Central memory CD8-positive, alpha-beta T cell (primary cell): ENCODE results near the gene TPCN2.
"Not testable (repeated sequence)": the region's sequence is repeated elsewhere in the genome, so short reads cannot be mapped to it uniquely, and the experiment has no call there.

Source experiments
- ATAC-seq: fragments of 150-1000 bp; cut with Tn5 transposase; replicated peaks from 2 replicates; pipeline ENCODE4 v1.10.0; 2022; ENCODE audit warnings: mild to moderate bottlenecking, moderate FRiP score, moderate number of reproducible peaks; ENCODE audit not compliant: poor library complexity, severe bottlenecking; ENCODE audit errors: extremely low read depth
- DNase-seq, 2 donors: peaks; one replicate each; pipeline ENCODE4 v3.0.0; 2021; ENCODE audit warnings: low spot score in 2 of 2
- H3K27ac Mint-ChIP-seq: one replicate; pipeline ENCODE4 v1.8.0; 2022; ENCODE audit warnings: low read depth, mild to moderate bottlenecking, moderate library complexity, mixed read lengths
- H3K27me3 Mint-ChIP-seq: one replicate; pipeline ENCODE4 v1.8.0; 2022; ENCODE audit warnings: mixed read lengths
- H3K36me3 Mint-ChIP-seq: one replicate; pipeline ENCODE4 v1.8.0; 2022; ENCODE audit warnings: mild to moderate bottlenecking, moderate library complexity, mixed read lengths; ENCODE audit not compliant: insufficient read depth
- H3K4me1 Mint-ChIP-seq: one replicate; pipeline ENCODE4 v1.8.0; 2022; ENCODE audit warnings: mixed read lengths
- H3K4me3 Mint-ChIP-seq: one replicate; pipeline ENCODE4 v1.8.0; 2022; ENCODE audit warnings: mild to moderate bottlenecking, moderate library complexity, mixed read lengths
- H3K9me3 Mint-ChIP-seq: one replicate; pipeline ENCODE4 v1.8.0; 2022; ENCODE audit warnings: mixed read lengths

Gene TPCN2

DNA sequence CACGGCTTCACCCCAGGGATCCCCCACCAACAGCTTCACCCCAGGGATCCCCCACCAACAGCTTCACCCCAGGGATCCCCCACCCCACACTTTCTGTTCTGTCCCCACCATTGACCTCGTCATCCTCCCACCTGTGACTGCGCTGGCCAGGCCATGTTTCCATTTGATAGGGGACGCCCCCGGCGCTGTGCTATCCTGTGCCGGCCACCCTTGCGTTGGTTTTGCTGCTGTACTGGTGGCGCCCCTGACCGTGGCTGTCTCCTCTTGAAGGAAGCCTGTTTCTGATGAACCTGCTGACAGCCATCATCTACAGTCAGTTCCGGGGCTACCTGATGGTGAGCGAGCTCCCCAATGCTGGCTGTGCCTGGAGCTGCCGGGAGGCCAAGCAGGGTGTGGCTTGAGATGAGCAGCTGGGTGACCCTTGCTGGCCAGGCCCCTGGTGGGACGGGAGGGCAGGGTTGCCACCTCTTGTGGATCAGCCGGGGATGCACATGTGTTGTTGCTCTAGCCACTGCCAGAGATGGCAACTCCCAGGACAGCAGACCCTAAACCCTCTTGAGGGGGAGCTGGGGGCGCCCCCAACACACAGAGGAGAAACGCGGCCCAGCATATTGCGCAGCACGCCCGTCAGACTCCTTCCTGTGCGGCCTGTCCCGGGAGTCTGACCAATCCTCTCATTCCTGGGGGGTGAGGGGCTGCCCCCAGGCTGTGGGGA lies 22.5 kb downstream of the TPCN2 start:
- Mint-ChIP-seq H3K4me3 (no peak overlapping the region), H3K27me3 (no peaks in the 10 kb centered on the region), H3K4me1 (no peaks in the 10 kb centered on the region), H3K27ac (peak overlapping the region; percentile 41), H3K9me3 (no peaks in the 10 kb centered on the region), H3K36me3 (no peaks in the 10 kb centered on the region)
- ATAC-seq (no peak), DNase-seq (no peak)

DNA sequence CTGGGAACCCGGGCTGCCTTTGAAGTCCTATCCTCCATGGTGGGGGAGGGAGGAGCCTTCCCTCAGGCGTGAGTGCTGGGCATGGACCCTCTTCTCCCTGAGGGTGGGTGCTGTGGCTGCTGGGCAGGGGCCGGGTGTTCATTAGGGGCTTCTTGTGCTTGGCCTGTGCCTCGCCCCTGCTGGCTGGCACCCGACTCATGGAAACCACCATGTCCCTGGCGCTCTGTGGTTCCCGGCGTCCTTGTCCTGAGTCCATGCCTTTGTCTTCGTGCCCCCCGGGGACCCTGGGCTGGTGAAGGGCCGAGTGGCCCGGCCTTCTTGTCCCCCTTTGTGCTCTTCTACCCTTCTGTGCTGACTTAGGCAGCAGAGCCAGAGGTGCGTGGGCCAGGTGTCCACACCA lies 23.2 kb downstream of the TPCN2 start:
- no peak for DNase-seq
- no peak overlapping the region for H3K27ac Mint-ChIP-seq
- no peak overlapping the region for H3K4me3 Mint-ChIP-seq
- no peaks in the 10 kb centered on the region for H3K36me3 Mint-ChIP-seq
- no peak for ATAC-seq
- H3K9me3 Mint-ChIP-seq, result no peaks in the 10 kb centered on the region
- H3K4me1 Mint-ChIP-seq, result no peaks in the 10 kb centered on the region
- no peaks in the 10 kb centered on the region for H3K27me3 Mint-ChIP-seq

DNA sequence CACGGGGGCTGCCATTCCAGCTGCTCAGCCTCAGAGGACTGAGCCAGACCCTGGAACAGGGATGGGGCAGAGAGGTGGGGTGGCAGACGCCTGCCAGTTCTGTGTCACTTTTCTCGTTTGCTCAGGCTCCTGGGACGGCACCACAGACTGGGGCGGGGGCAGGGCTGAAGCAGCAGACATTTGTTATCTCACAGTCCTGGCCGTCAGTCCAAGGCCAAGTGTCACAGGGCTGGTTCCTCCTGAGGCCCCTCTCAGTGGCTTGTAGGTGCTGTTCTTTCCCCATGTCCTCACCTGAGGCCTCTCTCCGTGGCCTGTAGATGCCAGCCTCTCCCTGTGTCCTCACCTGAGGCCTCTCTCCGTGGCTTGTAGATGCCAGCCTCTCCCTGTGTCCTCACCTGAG lies 24.7 kb downstream of the TPCN2 start:
- DNase-seq (no peak), ATAC-seq (no peak)
- Mint-ChIP-seq H3K36me3 (no peaks in the 10 kb centered on the region), H3K4me3 (no peak overlapping the region), H3K27ac (peak overlapping the region; percentile 39), H3K27me3 (no peaks in the 10 kb centered on the region), H3K9me3 (no peaks in the 10 kb centered on the region), H3K4me1 (no peaks in the 10 kb centered on the region)

DNA sequence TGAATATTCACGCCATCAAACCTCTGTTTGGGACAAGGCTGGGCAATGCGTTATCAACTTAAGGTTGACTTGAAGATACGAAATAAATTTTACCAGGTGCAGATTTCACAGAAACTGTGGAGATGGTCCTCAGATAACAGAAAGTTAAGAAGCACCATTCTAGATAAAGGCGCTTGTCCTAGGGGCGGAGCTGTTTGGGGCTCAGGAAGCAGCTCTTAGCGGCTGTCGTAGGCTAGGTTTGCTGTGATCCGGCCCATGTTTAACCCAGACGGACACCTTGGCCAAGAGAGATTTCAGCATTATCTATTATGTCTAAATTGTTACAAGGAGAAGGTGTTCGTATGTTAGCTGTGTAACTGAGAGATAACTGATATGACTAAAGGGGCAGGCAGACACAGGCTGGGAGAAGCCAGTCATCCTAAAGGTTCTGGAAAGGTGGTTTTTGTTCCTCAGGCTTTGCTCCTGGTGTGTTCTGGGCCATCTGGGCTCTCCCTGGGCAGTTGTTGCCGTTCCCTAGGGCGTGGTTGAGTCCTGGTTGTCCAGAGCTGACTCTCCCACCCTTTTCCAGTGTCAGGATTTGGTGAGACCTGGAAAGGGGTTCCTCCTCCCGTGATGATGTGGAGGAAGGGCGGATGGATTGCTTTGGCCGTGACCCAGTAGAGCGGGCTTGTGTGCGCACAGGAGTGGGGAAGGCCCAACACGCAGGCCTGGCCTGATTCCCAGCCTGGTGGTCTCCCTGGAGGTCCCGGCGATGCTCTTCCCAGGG lies 25.8 kb downstream of the TPCN2 start:
- DNase-seq (no peak), ATAC-seq (no peak)
- H3K4me1 Mint-ChIP-seq, result no peaks in the 10 kb centered on the region
- no peak overlapping the region for H3K27ac Mint-ChIP-seq
- H3K4me3 Mint-ChIP-seq, result no peak overlapping the region
- H3K27me3 Mint-ChIP-seq, result no peaks in the 10 kb centered on the region
- peaks cover 2% of the 10 kb centered on the region for H3K36me3 Mint-ChIP-seq
- H3K9me3 Mint-ChIP-seq, result no peaks in the 10 kb centered on the region

DNA sequence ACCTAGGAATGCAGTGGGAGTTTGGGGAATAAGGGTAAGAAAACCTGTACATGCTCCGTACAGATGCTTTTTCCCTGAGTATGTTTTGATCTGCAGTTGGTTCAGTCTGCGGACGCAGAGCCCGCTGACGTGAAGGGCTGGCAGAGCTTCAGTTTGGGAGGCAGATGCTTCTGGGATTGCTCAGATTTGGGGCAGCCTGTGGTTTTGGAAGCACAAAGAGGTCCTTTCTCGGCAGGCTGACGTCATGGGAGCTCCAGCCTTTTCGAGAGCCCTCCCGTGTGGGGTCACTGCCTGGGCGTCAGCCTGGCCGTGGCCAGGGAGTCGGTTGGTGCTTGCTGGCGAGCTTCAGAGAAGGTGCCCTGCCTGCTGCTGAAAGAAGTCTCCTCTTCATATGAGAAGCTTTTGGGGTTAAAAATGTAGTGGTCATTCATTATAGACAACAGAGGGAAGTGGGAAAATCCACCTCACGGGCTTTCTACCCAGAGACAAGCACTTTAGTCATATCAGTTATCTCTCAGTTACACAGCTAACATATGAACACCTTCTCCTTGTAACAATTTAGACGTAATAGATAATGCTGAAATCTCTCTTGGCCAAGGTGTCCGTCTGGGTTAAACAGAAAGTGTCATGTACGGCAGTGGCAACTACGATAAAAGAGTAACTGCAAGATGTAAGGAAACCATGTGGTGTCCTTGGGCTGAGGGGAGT lies 26.8 kb downstream of the TPCN2 start:
- peaks cover 6% of the 10 kb centered on the region for H3K4me1 Mint-ChIP-seq
- no peaks in the 10 kb centered on the region for H3K9me3 Mint-ChIP-seq
- peaks cover 2% of the 10 kb centered on the region for H3K36me3 Mint-ChIP-seq
- ATAC-seq (no peak), DNase-seq (no peak)
- no peak overlapping the region for H3K4me3 Mint-ChIP-seq
- H3K27me3 Mint-ChIP-seq, result no peaks in the 10 kb centered on the region
- H3K27ac Mint-ChIP-seq, result no peak overlapping the region

DNA sequence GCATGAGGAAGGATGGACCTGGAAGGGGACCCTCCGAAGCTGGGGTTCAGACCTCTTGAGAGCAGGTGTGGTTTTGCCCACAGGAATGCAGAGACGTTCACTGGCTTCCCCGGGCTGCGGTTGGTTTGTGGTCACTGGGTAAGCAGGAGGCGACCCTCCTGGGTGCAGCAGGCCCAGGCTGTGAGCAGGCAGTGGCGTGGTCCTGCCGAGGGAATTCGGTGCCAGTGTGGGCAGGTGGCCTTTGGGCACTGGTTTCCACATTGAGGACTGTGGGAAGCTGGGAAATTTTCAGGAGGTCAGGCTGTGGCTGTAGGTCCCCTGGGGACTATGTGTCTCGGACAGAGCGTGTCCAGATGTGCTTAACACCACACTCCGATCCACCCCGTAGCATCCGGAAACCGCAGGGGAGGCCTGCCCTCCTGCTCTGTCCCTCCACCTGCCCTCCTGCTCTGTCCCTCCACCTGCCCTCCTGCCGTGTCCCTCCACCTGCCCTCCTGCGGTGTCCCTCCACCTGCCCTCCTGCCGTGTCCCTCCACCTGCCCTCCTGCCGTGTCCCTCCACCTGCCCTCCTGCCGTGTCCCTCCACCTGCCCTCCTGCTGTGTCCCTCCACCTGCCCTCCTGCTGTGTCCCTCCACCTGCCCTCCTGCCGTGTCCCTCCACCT lies 27.5 kb downstream of the TPCN2 start:
- Mint-ChIP-seq H3K27me3 (no peaks in the 10 kb centered on the region), H3K36me3 (peaks cover 4% of the 10 kb centered on the region), H3K27ac (no peak overlapping the region), H3K9me3 (no peaks in the 10 kb centered on the region), H3K4me3 (no peak overlapping the region), H3K4me1 (peaks cover 9% of the 10 kb centered on the region)
- DNase-seq (no peak), ATAC-seq (no peak)

DNA sequence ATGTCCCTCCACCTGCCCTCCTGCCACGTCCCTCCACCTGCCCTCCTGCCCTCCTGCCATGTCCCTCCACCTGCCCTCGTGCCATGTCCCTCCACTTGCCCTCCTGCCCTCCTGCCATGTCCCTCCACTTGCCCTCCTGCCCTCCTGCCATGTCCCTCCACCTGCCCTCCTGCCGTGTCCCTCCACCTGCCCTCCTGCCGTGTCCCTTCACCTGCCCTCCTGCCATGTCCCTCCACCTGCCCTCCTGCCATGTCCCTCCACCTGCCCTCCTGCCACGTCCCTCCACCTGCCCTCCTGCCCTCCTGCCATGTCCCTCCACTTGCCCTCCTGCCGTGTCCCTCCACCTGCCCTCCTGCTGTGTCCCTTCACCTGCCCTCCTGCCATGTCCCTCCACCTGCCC lies 28.2 kb downstream of the TPCN2 start:
- H3K9me3 Mint-ChIP-seq, H3K27ac Mint-ChIP-seq, DNase-seq, ATAC-seq, H3K27me3 Mint-ChIP-seq, H3K4me1 Mint-ChIP-seq, H3K4me3 Mint-ChIP-seq, H3K36me3 Mint-ChIP-seq: not testable (repeated sequence)

DNA sequence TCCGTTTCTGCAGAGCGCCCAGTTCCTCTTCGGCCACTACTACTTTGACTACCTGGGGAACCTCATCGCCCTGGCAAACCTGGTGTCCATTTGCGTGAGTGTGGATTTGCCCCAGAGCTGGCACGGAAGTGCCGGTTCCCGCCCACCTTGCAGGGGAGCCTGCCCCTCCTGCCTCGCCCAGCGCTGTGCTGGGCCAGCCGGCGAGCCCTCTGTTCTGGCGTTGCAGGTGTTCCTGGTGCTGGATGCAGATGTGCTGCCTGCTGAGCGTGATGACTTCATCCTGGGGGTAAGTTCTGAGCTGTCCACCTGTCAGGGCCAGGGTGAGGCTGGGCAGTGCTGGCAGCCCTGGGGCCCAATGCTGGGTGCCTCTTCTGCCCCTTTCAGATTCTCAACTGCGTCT lies 29.8 kb downstream of the TPCN2 start:
- no peaks in the 10 kb centered on the region for H3K27me3 Mint-ChIP-seq
- H3K9me3 Mint-ChIP-seq, result no peaks in the 10 kb centered on the region
- ATAC-seq, result no peak
- H3K4me1 Mint-ChIP-seq, result peaks cover 9% of the 10 kb centered on the region
- peak overlapping the region; percentile 70 for H3K27ac Mint-ChIP-seq
- peaks cover 6% of the 10 kb centered on the region for H3K36me3 Mint-ChIP-seq
- no peak for DNase-seq
- H3K4me3 Mint-ChIP-seq, result no peak overlapping the region

DNA sequence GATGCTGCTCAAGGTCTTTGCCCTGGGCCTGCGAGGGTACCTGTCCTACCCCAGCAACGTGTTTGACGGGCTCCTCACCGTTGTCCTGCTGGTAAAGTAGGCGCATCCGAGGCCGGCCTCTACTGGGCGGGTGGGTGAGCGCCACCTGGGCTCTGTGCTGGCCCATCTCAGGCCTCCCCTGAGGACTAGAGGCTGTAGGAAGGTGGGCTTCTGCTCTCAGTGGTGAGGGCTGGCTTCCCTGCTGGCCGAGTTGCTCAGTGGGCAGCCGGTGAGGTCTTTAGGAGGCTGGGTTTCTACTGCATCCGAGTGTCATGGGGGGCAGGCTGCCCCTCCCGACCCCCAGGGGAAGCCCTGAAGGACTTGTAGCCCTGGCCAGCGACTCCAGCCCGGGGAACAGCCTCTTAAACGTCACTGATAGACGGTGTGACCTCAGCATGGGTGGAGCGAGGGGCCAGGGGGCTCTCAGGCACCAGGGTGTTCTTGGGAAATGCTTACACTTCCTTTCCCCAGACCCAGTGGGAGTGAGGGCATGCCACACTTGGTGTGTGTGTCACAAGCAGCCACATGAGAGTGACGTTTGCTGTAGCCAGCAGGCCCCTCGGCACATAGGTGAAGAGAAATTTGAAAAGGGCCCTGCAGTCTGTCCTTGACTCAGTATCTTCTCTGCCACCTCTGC lies 30.3 kb downstream of the TPCN2 start:
- H3K36me3 Mint-ChIP-seq, result peaks cover 8% of the 10 kb centered on the region
- ATAC-seq (no peak), DNase-seq (no peak)
- no peaks in the 10 kb centered on the region for H3K27me3 Mint-ChIP-seq
- H3K4me1 Mint-ChIP-seq, result peaks cover 9% of the 10 kb centered on the region
- H3K27ac Mint-ChIP-seq, result peak overlapping the region; percentile 70
- no peak overlapping the region for H3K4me3 Mint-ChIP-seq
- H3K9me3 Mint-ChIP-seq, result no peaks in the 10 kb centered on the region

DNA sequence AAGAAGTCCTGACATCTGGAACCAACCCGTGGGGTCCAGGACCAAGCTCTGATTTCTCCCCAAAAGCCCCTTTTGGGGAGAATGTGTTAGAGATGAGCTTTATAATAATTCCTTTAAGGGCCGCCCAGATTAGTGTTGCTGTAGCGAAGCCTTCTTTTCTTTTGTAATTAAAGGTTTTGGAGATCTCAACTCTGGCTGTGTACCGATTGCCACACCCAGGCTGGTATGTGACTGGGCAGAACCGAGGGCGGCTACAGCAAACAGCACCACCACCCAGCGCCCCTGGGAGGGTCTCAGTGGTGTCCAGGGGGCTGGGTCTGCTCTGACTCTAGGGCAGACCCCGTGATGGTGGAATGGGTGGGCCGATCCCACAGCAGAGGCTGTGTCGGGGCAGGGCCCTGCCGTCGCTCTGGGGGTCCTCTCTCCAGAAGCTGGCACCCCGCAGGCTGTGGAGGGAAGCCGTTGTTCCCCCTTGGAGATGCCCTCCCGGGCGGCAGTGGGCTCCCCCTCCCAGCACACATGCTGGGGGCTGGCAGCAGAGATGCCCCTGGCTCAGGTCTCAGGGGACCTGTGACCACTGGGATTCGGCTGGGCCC lies 31.0 kb downstream of the TPCN2 start:
- H3K27me3 Mint-ChIP-seq, result no peaks in the 10 kb centered on the region
- H3K27ac Mint-ChIP-seq, result peak overlapping the region; percentile 86
- H3K4me3 Mint-ChIP-seq, result no peak overlapping the region
- DNase-seq, result no peak
- H3K4me1 Mint-ChIP-seq, result peaks cover 9% of the 10 kb centered on the region
- no peaks in the 10 kb centered on the region for H3K9me3 Mint-ChIP-seq
- no peak for ATAC-seq
- H3K36me3 Mint-ChIP-seq, result peaks cover 8% of the 10 kb centered on the region

DNA sequence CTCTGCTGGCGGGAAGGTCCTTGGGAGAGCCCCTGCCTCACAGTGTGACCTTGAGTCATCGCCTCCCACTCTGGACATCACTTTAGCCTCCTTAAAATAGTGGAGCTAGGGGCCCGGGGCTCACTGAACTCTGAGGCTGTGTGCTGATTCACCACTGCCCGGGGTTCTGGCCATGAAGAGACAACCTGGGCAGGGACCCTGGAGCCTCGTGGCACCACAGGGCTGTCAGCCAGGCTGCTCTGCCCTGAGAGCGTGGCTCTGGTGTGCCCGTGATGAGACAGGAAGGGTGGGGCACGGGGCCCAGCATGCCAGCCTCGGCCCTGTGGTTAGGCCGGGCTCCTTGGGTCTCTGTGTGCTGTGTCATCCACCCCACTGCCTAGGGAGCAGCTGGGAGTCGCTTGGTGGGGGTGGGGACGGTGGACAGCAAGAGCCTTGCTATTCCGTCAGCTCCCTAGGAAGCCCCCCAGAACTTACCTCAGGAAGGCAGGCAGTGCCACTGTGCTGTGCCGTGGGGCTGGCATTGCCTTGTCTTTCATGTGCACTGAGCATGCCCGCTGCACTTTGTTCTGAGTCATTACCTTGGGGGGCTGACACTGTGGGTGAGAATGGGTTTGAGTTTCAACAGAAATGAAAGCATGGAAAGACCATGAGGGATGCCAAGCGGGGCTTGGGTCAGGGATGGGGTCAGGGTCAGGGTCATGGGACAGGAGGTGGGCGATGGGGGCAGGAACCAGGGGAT lies 31.7 kb downstream of the TPCN2 start:
- H3K9me3 Mint-ChIP-seq, result no peaks in the 10 kb centered on the region
- H3K27ac Mint-ChIP-seq, result peak overlapping the region; percentile 86
- no peak overlapping the region for H3K4me3 Mint-ChIP-seq
- no peaks in the 10 kb centered on the region for H3K27me3 Mint-ChIP-seq
- no peak for DNase-seq
- no peak for ATAC-seq
- peaks cover 8% of the 10 kb centered on the region for H3K36me3 Mint-ChIP-seq
- H3K4me1 Mint-ChIP-seq, result peaks cover 9% of the 10 kb centered on the region
